ENCODE measurements around the gene TCF4.

TCF4 gene

DNA sequence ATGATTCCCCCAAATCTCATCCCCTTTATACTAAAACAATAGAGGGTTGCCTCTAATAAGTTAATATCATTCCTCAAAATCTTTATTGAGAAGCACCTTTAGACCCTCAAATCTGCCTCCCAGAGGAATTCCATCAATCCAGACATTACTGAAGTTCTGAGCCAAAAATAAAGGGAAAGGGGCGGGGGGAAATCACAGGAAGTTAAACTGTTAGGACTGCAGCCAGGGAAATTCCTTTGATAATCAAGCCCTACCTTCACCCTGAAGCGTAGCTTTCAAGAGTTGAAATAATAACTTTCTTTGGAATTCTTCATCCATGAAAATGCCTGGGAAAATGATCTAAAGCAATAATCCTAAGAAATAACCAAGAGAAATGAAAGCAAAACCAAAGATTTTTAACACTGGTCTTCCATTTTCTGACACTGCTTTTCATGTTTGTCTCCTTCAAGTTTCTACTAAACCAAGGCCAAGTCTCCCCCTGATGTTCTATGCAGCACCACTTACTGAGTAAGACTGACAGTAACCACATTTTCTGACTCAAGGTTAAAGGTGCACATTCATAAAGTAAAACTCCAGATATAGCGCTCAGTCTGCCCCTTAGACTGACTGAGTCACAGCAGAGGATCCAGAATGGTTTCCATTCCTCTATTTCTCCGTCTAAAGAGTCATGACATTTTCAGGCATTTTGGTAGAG, 78.2 kb downstream of the TCF4 start:
- H3K36me3 ChIP-seq (ENCODE audit: low read depth) = no peaks in the 10 kb centered on the region
- peaks cover 4% of the 10 kb centered on the region for H3K4me1 ChIP-seq (ENCODE audit: insufficient read depth, poor library complexity, severe bottlenecking)
- DNase-seq (ENCODE audit: low spot score) (no peak), ATAC-seq (ENCODE audit: low read depth) (peak; percentile 53; the same call in 1 of the 3 replicates)
- peak overlapping the region; percentile 9 for H3K27ac ChIP-seq (ENCODE audit: poor library complexity, severe bottlenecking)
- H3K9me3 ChIP-seq (ENCODE audit: severe bottlenecking) = no peaks in the 10 kb centered on the region
- no peak for TF ChIP-seq CTCF (IDR thresholded peaks at IDR 0.05; ENCODE audit: poor library complexity, severe bottlenecking)
- H3K4me3 ChIP-seq (ENCODE audit: severe bottlenecking) = no peak overlapping the region
- no peaks in the 10 kb centered on the region for H3K27me3 ChIP-seq (ENCODE audit: insufficient read depth, poor library complexity, severe bottlenecking)

DNA sequence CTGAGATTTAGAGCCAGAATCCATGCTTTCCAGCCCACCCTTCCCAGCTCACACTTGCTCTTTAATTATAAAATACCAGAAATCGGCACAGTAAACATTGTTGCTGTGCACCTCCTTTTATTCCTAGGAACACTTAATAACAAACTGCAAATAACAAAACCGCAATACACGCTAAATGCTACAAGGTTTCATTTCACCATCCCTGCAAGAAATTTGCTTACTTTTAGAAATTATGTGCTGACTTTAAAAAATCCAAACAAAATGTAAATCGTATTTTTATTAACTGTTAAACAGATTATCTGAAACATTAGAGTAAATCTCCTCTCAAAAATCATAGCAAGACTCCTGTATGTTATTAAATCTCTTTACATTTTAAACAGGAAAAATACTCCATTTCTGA, 79.3 kb downstream of the TCF4 start:
- H3K9me3 ChIP-seq (ENCODE audit: severe bottlenecking) = no peaks in the 10 kb centered on the region
- no peak overlapping the region for H3K4me3 ChIP-seq (ENCODE audit: severe bottlenecking)
- no peak overlapping the region for H3K27ac ChIP-seq (ENCODE audit: poor library complexity, severe bottlenecking)
- TF ChIP-seq CTCF (IDR thresholded peaks at IDR 0.05; ENCODE audit: poor library complexity, severe bottlenecking) = no peak
- H3K27me3 ChIP-seq (ENCODE audit: insufficient read depth, poor library complexity, severe bottlenecking) = no peaks in the 10 kb centered on the region
- ATAC-seq (ENCODE audit: low read depth) (no peak), DNase-seq (ENCODE audit: low spot score) (no peak)
- H3K4me1 ChIP-seq (ENCODE audit: insufficient read depth, poor library complexity, severe bottlenecking) = peaks cover 4% of the 10 kb centered on the region
- H3K36me3 ChIP-seq (ENCODE audit: low read depth) = no peaks in the 10 kb centered on the region

- DNase-seq (ENCODE audit: low spot score) = no peak
- Histone ChIP-seq H3K27me3 (ENCODE audit: insufficient read depth, poor library complexity, severe bottlenecking) (no peaks in the 10 kb centered on the region), H3K4me3 (ENCODE audit: severe bottlenecking) (no peak overlapping the region), H3K4me1 (ENCODE audit: insufficient read depth, poor library complexity, severe bottlenecking) (peaks cover 4% of the 10 kb centered on the region), H3K36me3 (ENCODE audit: low read depth) (no peaks in the 10 kb centered on the region), H3K9me3 (ENCODE audit: severe bottlenecking) (no peaks in the 10 kb centered on the region), H3K27ac (ENCODE audit: poor library complexity, severe bottlenecking) (no peak overlapping the region)
- ATAC-seq (ENCODE audit: low read depth) = no peak
- no peak for TF ChIP-seq CTCF (IDR thresholded peaks at IDR 0.05; ENCODE audit: poor library complexity, severe bottlenecking)
Observed at GRCh38 chr18:55506074-55506473, 81.9 kb downstream of the TCF4 start.

- no peak overlapping the region for H3K27ac ChIP-seq (ENCODE audit: poor library complexity, severe bottlenecking)
- DNase-seq (ENCODE audit: low spot score) (no peak), ATAC-seq (ENCODE audit: low read depth) (no peak)
- H3K36me3 ChIP-seq (ENCODE audit: low read depth) = no peaks in the 10 kb centered on the region
- no peaks in the 10 kb centered on the region for H3K27me3 ChIP-seq (ENCODE audit: insufficient read depth, poor library complexity, severe bottlenecking)
- no peaks in the 10 kb centered on the region for H3K9me3 ChIP-seq (ENCODE audit: severe bottlenecking)
- H3K4me1 ChIP-seq (ENCODE audit: insufficient read depth, poor library complexity, severe bottlenecking) = peaks cover 8% of the 10 kb centered on the region
- no peak overlapping the region for H3K4me3 ChIP-seq (ENCODE audit: severe bottlenecking)
- TF ChIP-seq CTCF (IDR thresholded peaks at IDR 0.05; ENCODE audit: poor library complexity, severe bottlenecking) = no peak
Observed at GRCh38 chr18:55504808-55505207, 83.2 kb downstream of the TCF4 start.

GRCh38 chr18:55503167-55503820, 84.7 kb downstream of the TCF4 start:
- ATAC-seq (ENCODE audit: low read depth) = no peak
- H3K9me3 ChIP-seq (ENCODE audit: severe bottlenecking) = no peaks in the 10 kb centered on the region
- TF ChIP-seq CTCF (IDR thresholded peaks at IDR 0.05; ENCODE audit: poor library complexity, severe bottlenecking) = no peak
- no peak for DNase-seq (ENCODE audit: low spot score)
- peaks cover 7% of the 10 kb centered on the region for H3K4me1 ChIP-seq (ENCODE audit: insufficient read depth, poor library complexity, severe bottlenecking)
- no peaks in the 10 kb centered on the region for H3K36me3 ChIP-seq (ENCODE audit: low read depth)
- no peak overlapping the region for H3K27ac ChIP-seq (ENCODE audit: poor library complexity, severe bottlenecking)
- no peak overlapping the region for H3K4me3 ChIP-seq (ENCODE audit: severe bottlenecking)
- no peaks in the 10 kb centered on the region for H3K27me3 ChIP-seq (ENCODE audit: insufficient read depth, poor library complexity, severe bottlenecking)
